A172 (cell line): ENCODE measurements around the gene WNT3A. TPM values are rescaled to one million over a fixed set of nuclear protein-coding genes. Genes with fewer than 3 reads are reported as not detected.
A peak's percentile ranks its signal among the peaks of the same experiment; 100 is the strongest.

ENCODE experiments used
- DNase-seq: peaks from one replicate; pipeline ENCODE4 v3.0.0-alpha.2; 2015; ENCODE audit warnings: low spot score
- total RNA-seq: library from RNA; depleted of rRNA; stranded (reverse); fragments of >200 nt; shearing (Covaris generic); gene quantifications from 2 replicates; pipeline ENCODE4 v1.2.3, GENCODE V29; 2014

The WNT3A gene
- total RNA-seq, 1 experiment from 2014 or later = not detected

DNA sequence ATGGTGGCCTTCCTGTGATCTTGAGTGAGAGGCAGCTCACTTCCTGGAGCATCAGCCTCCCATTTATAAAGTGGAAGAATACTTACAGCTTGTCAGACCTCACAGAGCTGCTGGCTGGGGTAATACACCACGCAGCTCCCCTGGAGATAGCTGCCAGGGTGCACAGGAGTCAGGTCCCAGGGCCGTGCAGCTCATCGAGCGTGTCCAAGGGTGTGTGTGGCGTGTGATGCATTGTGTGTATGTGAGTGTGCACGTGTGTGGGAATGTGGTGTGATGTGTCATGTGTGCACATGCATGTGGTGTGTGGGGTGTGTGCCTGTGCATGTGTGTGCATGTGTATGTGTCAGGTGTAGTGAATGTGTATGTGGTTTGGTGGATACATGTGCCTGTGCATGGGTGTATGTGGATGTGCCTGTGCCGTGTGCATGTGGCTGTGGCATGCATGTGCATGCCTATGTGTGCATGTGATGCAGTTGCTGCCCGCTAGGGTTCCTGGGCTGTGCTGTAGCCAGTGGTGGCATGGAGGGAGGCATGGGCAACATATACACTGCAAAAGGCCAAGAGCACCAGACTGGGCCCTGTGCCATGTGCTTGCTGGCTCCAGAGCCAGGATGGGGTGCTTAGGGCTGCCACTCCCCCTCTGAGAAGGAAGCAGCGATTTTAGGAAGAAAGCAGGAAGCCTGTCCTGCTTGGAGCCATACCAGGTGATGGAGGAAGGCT is 24.6 kb downstream of the WNT3A start:
- no peak for DNase-seq

DNA sequence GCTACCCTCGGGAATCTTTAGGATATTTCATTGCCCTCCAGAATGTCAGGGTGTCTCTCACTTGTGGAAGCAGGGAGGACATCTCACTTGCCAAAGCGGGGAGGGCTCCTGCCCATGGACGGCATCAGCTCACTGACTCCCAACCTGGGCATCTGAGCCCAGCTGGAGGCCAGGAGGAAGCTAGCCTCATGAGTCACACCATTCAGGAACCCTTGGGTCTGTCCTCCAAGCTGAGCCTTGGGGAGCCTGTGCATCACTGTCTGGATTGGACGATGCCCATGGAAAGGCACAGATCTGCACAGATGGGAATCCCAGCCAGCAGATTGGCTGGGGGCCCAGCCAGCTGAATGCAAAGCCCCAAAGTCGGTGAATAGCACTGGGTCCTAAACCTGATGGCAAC is 25.2 kb downstream of the WNT3A start:
- no peak for DNase-seq

- DNase-seq = no peak
Observed at GRCh38 chr1:228033376-228033775, 26.6 kb downstream of the WNT3A start.

- DNase-seq = no peak
Observed at GRCh38 chr1:228034954-228035837, 28.4 kb downstream of the WNT3A start.

GRCh38 chr1:228035844-228036243 is 29.0 kb downstream of the WNT3A start:
- no peak for DNase-seq

DNA sequence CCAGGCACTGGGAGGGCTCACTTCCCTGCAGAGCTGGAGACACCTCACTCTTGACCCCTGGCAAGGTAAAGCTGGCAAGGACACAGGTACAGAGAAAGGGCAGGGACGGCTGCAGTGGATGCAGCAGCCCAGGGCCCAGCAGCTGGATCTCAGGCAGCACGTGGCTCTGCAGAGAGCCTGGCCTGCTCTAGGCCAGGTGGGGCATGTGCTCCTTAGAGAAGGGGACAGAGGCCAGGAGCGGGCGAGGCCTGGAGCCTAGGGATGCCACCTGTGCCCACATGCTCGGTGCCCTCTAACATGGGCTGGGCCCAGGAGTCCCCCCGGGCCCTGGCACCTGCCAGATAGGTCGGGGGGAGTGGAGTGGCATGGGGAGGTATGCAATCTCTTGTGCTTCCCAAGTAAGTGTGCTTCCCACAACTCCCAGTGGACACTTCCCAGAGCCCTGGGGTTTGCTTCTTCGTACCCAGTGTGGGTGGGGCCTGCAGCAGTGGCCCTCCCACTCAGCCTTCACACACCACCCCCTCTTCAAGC is 30.0 kb downstream of the WNT3A start:
- DNase-seq = no peak

DNA sequence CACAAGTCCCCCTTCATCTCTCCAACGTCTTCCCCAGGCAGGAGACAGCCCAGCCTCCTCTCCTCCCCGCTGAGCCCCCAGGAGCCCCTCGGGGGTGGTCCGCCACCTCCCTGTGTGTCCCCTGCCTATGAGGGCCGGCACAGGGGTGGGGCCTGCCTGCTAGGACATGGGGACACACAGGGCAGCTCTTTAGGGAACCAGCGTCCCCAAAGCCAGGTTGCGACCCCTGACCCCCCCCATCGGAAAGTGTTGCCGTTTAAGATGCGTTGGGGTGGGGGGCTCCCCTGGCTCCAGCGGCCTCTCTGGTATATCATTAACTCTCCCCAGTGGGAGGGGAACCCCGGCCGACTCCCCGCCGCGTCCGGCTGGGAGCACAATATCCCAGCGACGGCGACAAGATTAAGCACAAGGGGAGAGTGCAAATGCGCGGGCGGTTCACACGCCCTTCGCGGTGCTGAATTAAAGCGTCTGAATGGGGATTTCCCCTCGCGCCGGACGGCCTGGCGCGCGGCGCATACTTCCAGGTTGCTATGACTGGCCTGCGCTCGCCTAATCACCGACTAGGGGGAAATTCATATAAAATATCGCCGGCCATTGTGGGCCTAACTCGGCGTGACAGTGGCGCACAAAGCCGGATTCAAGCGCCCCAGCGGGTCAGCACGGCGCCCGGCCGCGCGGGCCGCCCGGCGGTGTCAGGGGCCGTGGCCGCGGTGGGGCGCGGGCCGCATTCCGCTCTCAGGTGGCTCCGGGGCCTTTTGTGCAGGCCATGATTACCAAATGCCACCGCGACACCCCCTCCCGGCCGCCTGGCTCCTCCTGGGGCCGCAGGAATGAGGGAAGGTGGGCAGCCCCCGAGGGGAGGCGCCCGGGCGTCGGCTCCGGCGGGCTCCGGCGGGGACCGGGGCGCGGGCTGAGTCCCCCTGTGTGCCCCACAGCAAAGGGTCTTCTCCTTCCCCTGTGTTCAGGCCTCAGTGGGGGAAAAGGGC is 30.9 kb downstream of the WNT3A start:
- no peak for DNase-seq

DNA sequence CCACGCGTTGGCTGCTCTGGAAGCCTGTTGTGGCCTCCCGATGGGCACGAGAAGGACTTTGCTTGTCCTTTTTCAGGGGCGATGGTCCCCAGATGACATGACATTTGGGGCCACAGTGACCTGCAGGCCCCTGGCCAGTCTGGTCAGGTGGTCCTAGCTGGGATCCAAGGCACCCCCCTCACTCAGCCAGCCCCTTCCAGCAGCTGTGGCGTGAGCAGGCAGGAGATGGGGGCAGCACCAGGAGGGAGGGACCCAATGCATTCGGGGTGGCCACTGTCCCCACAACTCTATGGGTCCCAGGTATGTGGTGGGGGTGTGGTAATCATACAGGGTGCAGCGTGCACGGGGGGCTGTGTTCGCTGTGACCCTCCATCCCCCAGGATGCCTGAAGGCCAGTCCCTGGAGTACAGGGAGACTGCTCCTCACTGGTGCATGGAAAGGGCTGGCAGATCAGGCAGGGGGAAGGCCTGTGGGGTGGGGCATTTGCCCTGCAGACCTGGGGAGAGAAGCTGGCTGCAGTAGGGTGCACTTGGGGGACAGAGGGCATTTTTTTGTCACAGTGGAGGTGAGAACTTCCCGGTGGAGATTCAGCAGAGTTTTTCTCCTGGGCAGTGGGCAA is 31.7 kb downstream of the WNT3A start:
- DNase-seq = no peak

DNA sequence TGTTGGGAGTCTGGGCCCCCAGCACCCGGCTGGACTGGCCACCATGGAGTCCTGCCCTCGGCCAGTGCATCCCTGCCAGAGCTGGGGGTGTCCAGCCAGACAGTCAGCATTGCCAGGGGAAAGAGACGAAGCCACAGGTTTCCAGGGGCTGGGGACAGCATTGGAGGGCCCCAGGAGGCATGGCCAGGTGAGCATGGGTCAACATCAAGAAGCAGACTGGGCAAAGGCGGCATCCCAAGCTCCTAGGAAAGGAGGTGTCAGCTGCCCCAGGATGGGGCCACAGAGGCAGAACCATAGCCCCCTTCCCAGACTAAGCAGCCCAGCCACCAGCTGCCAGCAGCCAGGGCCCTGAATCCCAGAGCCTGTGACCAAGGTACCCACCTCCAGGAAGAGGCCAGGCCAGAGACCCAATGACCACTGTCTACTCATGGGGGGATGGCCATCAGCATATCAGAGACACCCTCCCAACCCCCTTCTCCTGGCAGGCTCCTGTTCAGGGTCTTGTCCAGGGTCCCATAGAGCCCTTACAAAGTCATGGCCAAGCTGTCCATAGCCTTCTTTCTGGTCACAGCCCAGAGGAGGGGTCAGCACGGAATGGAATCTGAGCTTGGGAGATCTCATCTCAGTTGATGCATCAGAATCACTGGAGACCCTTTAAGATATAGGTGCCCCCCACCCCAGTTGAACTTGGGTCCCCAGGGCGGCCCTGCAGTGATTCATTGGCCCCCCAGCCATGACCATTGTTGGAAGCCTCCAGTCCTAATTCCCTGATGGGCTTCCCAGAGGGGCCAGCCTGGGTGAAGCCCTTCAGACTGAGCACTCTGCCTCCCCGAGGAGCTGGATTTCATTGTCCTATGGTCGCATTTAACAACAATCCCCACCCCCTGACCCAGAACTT is 32.5 kb downstream of the WNT3A start:
- no peak for DNase-seq

DNA sequence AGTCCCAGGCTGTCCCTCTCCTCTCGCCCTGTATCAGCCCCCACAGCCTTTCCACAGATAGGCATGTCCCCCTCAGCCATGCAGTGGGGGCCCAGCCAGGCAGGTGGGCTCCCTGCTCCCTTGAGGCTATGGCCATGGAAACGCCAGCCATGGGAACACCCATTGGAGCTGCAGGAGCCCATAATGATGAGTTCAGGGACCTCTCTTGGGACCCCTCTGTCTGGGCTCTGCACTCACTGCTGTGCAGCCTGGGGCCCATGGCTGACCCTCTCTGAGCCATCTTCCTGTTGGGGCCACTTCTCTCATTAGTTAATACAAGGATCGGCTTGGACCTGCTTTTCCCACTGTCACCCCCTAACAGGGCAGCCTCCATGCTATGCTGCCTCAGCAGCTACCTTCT is 33.2 kb downstream of the WNT3A start:
- DNase-seq = no peak

GRCh38 chr1:228041316-228041715 is 34.5 kb downstream of the WNT3A start:
- DNase-seq = no peak

DNA sequence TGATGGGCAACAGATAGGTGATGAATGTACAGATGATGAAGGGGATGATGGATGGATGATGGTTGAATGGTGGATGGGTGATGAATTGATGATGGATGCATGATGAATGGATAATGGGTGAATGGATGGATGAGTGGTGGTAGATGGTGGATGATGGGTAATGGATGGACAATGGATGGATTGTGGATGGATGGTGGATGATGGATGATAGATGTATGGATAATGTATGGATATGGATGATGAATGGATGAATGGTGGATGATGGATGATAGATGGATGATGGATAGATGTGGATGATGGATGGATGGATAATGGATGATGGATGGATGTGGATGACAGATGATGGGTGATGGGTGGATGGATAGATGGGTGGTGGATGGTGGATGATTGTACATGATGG is 35.7 kb downstream of the WNT3A start:
- DNase-seq = no peak

DNA sequence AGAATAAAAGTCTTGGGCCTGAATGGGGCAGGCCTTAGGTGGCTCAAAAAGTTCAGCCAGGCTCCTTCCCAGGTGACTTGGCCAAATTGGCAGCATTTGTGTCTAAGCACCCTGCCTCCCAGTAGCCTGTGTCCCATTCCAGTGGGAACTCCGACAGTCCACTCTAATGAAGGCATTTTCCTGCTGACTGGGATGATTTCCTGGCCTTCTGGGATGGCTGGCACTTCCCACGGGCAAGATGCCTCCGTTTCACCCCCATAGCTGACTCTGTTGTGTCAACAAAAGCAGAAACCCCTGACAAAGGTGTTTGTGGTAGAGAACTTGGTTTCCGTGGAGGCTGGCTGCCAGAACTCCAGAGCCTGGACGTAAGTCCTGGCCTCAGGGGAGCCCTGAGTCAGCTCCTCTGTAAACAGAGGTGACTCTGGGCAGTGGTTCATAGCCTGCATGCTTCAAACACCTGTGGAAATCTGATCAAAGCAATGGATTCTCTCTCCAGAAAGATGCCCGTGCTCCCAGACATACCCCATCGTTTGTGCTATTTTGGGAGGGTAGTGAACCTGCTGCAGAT is 36.6 kb downstream of the WNT3A start:
- DNase-seq = peak; percentile 42

DNA sequence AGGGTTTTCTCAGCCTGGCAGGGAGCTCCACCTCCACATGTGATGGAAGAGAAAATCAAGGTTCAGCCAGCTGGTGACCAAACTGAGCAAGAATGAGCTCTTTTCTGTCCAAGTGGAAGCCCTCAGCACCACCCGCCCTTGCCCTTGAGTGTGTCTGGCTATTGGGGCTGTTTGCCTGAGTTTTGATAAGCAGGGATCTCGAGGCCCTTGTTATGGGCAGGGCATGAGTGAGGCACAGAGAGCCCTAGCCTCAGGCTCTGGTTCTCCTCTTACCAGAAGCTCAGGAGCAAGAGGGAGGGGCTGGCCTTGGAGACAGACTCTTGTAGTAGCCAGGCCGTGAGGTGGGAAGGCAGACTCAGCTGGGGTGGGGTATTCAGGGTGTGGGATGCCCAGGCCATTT is 38.2 kb downstream of the WNT3A start:
- DNase-seq = no peak

DNA sequence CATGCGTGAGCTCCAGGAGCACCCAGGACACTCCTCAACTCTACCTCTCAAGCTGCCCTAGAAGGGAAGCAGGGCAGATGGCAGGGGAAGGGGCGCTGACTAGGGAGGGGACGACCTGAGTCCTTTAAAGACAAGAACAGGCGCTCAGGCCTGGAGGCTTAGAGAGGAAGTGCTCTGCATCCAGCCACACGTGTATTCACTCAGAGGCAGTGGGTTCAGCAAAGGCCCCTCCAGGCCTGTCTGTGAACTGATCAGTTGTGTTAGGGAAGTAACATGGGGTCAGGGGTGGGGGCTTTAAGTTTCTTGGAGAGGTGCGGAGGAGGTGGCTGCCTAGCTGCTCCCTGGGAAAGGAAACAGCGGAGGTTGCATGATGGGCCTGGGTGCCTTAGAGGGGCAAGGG is 38.6 kb downstream of the WNT3A start:
- no peak for DNase-seq

DNA sequence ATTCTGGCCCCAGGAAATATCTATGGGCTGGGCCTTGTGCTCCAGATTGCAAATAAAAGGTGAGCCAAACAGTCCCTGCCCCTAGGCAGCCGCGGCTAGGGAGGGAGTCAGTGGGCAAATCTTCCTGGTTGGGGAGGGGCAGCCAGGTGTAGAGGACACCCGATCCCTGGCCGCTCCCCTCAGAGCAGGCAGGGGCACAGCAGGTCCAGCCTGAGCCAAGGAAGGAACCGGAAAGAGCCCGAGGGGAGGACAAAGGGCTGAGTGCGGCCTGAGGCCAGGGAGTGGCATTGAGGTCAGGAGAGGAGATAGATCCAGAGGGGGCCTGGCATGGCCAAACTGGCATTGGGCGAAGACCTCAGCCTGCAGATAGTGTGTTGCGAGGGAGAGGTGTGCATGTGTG is 39.1 kb downstream of the WNT3A start:
- no peak for DNase-seq

DNA sequence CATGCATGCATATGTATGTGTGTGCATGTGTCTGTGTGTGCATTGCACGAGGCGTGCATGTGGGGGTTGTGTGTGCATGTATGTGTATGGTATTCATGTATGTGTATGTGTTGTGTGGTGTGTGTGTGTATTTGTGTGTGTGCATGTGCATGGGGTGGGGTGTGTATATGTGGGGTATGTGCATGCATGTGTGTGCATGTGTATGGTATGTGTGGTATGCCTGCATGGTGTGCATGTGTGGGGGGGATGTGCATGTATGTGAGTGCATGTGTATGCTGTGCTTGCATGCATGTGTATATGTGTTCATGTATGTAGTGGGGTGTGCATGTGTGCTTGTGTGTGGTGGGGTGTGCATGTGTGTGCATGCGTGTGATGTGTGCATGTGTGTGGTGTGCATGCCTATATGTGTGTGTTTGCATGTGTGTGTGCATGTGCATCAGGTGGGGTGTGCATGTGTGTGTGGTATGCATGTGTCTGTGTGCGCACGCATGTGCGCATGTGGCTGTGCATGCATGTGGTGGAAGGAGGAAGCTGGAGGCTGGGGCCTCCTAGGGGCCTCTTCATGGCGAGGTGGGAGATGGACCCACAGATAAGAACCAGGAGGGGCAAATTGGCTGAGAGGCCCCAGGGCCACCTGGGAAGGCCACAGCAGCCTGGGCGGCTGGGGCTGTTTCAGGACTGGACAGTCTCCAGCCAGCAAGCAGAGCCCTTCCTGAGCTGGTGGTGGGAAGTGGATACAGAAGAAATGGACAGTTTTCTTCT is 39.8 kb downstream of the WNT3A start:
- no peak for DNase-seq

- DNase-seq = no peak
Observed at GRCh38 chr1:228047183-228047466, 40.3 kb downstream of the WNT3A start.

- DNase-seq = no peak
Observed at GRCh38 chr1:228048120-228048519, 41.3 kb downstream of the WNT3A start.
